Measurements from ENCODE around the gene ANKUB1. TPM values are rescaled to one million over a fixed set of nuclear protein-coding genes. Genes with fewer than 3 reads are reported as not detected.

Gene ANKUB1
- total and polyA plus RNA-seq, 10 of the 15 experiments (the other 5 are each of a cell fraction or from before 2014, with no cell fraction given) = 0.08 TPM; not detected in 9

DNA sequence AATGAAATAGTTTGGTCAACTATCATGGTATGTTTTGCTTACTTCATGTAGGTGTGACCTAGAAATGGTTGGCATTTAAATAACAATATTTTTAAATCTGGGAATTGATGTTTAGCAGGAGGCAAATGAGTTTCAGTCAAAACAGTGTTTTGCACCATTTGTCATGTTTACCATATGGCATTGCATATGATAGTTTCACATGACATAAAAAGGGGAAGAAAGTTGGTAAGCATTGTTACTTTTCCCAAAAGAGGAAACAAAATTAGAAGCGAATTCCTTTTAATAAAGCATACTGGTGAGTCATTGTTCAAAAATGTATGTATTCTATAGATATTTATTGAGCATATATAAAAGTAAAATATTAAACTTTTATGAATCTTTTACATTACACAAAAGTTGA is 23.0 kb upstream of the ANKUB1 start:
- no peaks in the 10 kb centered on the region; the same call in 1 of the 3 replicates for H3K9me3 ChIP-seq (replicated peaks; ENCODE audit: control insufficient read depth, insufficient read depth, low read length)
- H3K4me1 ChIP-seq (ENCODE audit: control insufficient read depth, insufficient read depth, low read length) = no peaks in the 10 kb centered on the region
- POLR2A ChIA-PET = interaction anchor here (0.6 to 0.8 kb wide), 4 partner anchors 8 to 1569 kb away, joined by 3 read pairs; no protein-coding TSS in a partner anchor
- ATAC-seq (no peak), DNase-seq (ENCODE audit: low read depth, low spot score) (no peak), FAIRE-seq (no peak)
- in situ Hi-C loops (cut with MboI) = no loop called here
- SMC1A ChIA-PET (ENCODE audit: uncharacterized antibody, unreplicated experiment) = interaction anchor here (1.0 to 2.9 kb wide), 7 partner anchors 11 to 367 kb away, joined by 3 to 7 read pairs (median 3); no protein-coding TSS in a partner anchor
- H3K4me3 ChIP-seq = peak overlapping the region; percentile 80; the same call in 1 of the 2 replicates
- CTCF ChIA-PET = interaction anchor here (0.8 to 2.8 kb wide), 4 partner anchors 7 to 64 kb away, joined by 3 to 22 read pairs (median 6); no protein-coding TSS in a partner anchor
- no peak overlapping the region for H3K9ac ChIP-seq (ENCODE audit: control insufficient read depth, insufficient read depth, low read length)
- peak overlapping the region; percentile 88 for H3K4me2 ChIP-seq (ENCODE audit: control insufficient read depth, insufficient read depth)
- TF ChIP-seq SMARCA5 (IDR thresholded peaks at IDR 0.05) (no peak), RUNX3 (IDR thresholded peaks at IDR 0.05; ENCODE audit: low read length) (no peak), HCFC1 (IDR thresholded peaks at IDR 0.05; ENCODE audit: low read length) (no peak), IKZF2 (IDR thresholded peaks at IDR 0.05) (peak; percentile 48 to 76; a peak in 2 of 4 replicates), HDAC6 (IDR thresholded peaks at IDR 0.05; ENCODE audit: unreplicated experiment) (no peak), YY1 (IDR thresholded peaks at IDR 0.05; ENCODE audit: low read depth, low read length) (no peak), JUND (IDR thresholded peaks at IDR 0.05; ENCODE audit: low read depth, low read length) (no peak), IKZF1 (conservative IDR thresholded peaks at IDR 0.05) (peak; percentile 52)
- TF ChIP-seq, protein P1, sequence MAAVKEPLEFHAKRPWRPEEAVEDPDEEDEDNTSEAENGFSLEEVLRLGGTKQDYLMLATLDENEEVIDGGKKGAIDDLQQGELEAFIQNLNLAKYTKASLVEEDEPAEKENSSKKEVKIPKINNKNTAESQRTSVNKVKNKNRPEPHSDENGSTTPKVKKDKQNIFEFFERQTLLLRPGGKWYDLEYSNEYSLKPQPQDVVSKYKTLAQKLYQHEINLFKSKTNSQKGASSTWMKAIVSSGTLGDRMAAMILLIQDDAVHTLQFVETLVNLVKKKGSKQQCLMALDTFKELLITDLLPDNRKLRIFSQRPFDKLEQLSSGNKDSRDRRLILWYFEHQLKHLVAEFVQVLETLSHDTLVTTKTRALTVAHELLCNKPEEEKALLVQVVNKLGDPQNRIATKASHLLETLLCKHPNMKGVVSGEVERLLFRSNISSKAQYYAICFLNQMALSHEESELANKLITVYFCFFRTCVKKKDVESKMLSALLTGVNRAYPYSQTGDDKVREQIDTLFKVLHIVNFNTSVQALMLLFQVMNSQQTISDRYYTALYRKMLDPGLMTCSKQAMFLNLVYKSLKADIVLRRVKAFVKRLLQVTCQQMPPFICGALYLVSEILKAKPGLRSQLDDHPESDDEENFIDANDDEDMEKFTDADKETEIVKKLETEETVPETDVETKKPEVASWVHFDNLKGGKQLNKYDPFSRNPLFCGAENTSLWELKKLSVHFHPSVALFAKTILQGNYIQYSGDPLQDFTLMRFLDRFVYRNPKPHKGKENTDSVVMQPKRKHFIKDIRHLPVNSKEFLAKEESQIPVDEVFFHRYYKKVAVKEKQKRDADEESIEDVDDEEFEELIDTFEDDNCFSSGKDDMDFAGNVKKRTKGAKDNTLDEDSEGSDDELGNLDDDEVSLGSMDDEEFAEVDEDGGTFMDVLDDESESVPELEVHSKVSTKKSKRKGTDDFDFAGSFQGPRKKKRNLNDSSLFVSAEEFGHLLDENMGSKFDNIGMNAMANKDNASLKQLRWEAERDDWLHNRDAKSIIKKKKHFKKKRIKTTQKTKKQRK (IDR thresholded peaks at IDR 0.05; ENCODE audit: low read depth, low read length) = no peak
- TF ChIP-seq, protein P2, sequence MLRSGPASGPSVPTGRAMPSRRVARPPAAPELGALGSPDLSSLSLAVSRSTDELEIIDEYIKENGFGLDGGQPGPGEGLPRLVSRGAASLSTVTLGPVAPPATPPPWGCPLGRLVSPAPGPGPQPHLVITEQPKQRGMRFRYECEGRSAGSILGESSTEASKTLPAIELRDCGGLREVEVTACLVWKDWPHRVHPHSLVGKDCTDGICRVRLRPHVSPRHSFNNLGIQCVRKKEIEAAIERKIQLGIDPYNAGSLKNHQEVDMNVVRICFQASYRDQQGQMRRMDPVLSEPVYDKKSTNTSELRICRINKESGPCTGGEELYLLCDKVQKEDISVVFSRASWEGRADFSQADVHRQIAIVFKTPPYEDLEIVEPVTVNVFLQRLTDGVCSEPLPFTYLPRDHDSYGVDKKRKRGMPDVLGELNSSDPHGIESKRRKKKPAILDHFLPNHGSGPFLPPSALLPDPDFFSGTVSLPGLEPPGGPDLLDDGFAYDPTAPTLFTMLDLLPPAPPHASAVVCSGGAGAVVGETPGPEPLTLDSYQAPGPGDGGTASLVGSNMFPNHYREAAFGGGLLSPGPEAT (IDR thresholded peaks at IDR 0.05; ENCODE audit: low read depth) = peak; percentile 44; the same call in 1 of the 2 replicates
- H3K27me3 ChIP-seq (replicated peaks in 1 of 2; ENCODE audit: control insufficient read depth in 2 of 2, insufficient read depth in 2 of 2, low read length in 1 of 2) = no peaks in the 10 kb centered on the region
- H3K27ac ChIP-seq (ENCODE audit: control insufficient read depth, insufficient read depth) = no peak overlapping the region
- H2AFZ ChIP-seq (ENCODE audit: control insufficient read depth, low read depth, low read length) = no peak overlapping the region
- RAD21 ChIA-PET (ENCODE audit: unreplicated experiment) = interaction anchor here (0.7 kb wide), 1 partner anchor 64 kb away, joined by 3 read pairs; no protein-coding TSS in a partner anchor
- WGBS (ENCODE audit: insufficient coverage, insufficient replicate concordance, low lambda C conversion rate, missing lambda C conversion rate) = 3% methylated on average over 1 of the region's 1 CpG
- H4K20me1 ChIP-seq (ENCODE audit: control insufficient read depth, insufficient read depth) = no peaks in the 10 kb centered on the region
- intact Hi-C loops (cut with micrococcal nuclease; ENCODE audit: unreplicated experiment) = no loop called here
- H3K36me3 ChIP-seq (ENCODE audit: control insufficient read depth in 2 of 2, insufficient read depth in 2 of 2, low read length in 1 of 2) = no peaks in the 10 kb centered on the region
- peaks cover 67% of the 10 kb centered on the region for H3K79me2 ChIP-seq (ENCODE audit: control insufficient read depth, insufficient read depth, low read length)
- no TSS peak for BruUV-seq (replicated peaks)

Data from GM12878 (cell line).